A549 (cell line): ENCODE measurements around the gene PRDM2. TPM values are rescaled to one million over a fixed set of nuclear protein-coding genes. Genes with fewer than 3 reads are reported as not detected.

Source experiments
- ATAC-seq, 2 experiments: fragments of 200-7000 bp in 1 of 2; fragments of >200 bp in 1 of 2; cut with Nextera tagmentation in 1 of 2; cut with Tn5 transposase in 1 of 2; 3 replicates each; pipeline versions ENCODE4 v1.8.0 to v1.9.1; 2018 to 2020; ENCODE audit warnings: mild to moderate bottlenecking in 1 of 2, moderate library complexity in 1 of 2
- CTCF ChIA-PET: fragments of 300-600 bp; sonication (Branson Sonifier 250); formaldehyde crosslinking; extraction: SDS; loops from one replicate; lab custom pipeline; 2021; ENCODE audit warnings: antibody characterized with exemption, inconsistent platforms; lab: Yijun Ruan, JAX
- POLR2A ChIA-PET: fragments of 350-600 bp; formaldehyde crosslinking; extraction: SDS; loops from one replicate; lab custom pipeline; 2021; ENCODE audit warnings: antibody characterized with exemption, inconsistent platforms; lab: Yijun Ruan, JAX
- DNase-seq, 2 experiments: peaks; one replicate each; pipeline versions ENCODE4 v3.0.0 to v3.0.0-alpha.2; 2011 to 2016; ENCODE audit warnings: low read depth in 1 of 2, low spot score in 1 of 2
- FAIRE-seq: peaks from 2 replicates; lab custom pipeline; 2011; peaks lifted over from hg19 to GRCh38; lab: Jason Lieb, UNC
- H3K27ac ChIP-seq, 2 experiments: fragments of >200 bp; sonication (Bioruptor Twin); formaldehyde crosslinking; 3 replicates each; pipeline ENCODE4 v1.5.1; 2016 to 2017
- H3K4me1 ChIP-seq: fragments of >200 bp; sonication (Bioruptor Twin); formaldehyde crosslinking; 3 replicates; pipeline ENCODE4 v1.6.1; 2016
- H3K4me2 ChIP-seq: fragments of >200 bp; sonication (Bioruptor Twin); formaldehyde crosslinking; 3 replicates; pipeline ENCODE4 v1.6.1; 2016
- H3K4me3 ChIP-seq: fragments of >200 bp; sonication (Bioruptor Twin); formaldehyde crosslinking; 3 replicates; pipeline ENCODE4 v1.5.1; 2016
- H3K9me3 ChIP-seq: fragments of >200 bp; sonication (Bioruptor Twin); formaldehyde crosslinking; 3 replicates; pipeline ENCODE4 v1.6.1; 2016
- ATOH8 ChIP-seq: fragments of 250-450 bp; sonication (Bioruptor Pico); IDR thresholded peaks from 2 replicates; pipeline ENCODE4 v1.5.0; 2020; ENCODE audit warnings: low read depth, mild to moderate bottlenecking, moderate library complexity
- BCL3 ChIP-seq: fragments of >200 bp; sonication (Bioruptor Twin); formaldehyde crosslinking; IDR thresholded peaks from 3 replicates; pipeline ENCODE4 v1.6.1; 2016
- CBX8 ChIP-seq: fragments of 200-600 bp; sonication (generic); IDR thresholded peaks from 2 replicates; pipeline ENCODE4 v1.6.1; 2016
- CHD4 ChIP-seq: fragments of 200-600 bp; sonication (generic); IDR thresholded peaks from 2 replicates; pipeline ENCODE4 v1.6.1; 2016; ENCODE audit warnings: antibody characterized with exemption, mild to moderate bottlenecking, borderline replicate concordance
- CTCF ChIP-seq: fragments of >200 bp; sonication (Bioruptor Twin); formaldehyde crosslinking; IDR thresholded peaks from 3 replicates; pipeline ENCODE4 v1.5.1; 2016
- EHMT2 ChIP-seq: fragments of 200-600 bp; sonication (generic); IDR thresholded peaks from 2 replicates; pipeline ENCODE4 v1.6.1; 2016; ENCODE audit warnings: antibody characterized with exemption, low read depth, mild to moderate bottlenecking, moderate library complexity
- ELK1 ChIP-seq: fragments of 150-350 bp; IDR thresholded peaks from 2 replicates; pipeline ENCODE4 v1.6.1; 2014; ENCODE audit warnings: low read depth, mild to moderate bottlenecking, low read length
- EP300 ChIP-seq, 2 experiments: fragments of >200 bp; sonication (Bioruptor Twin); formaldehyde crosslinking; IDR thresholded peaks; 2 replicates in 1 of 2; 3 replicates in 1 of 2; pipeline ENCODE4 v1.6.1; 2016 to 2017
- ESRRA ChIP-seq: fragments of 150-350 bp; IDR thresholded peaks from 2 replicates; pipeline ENCODE4 v1.6.1; 2014; ENCODE audit warnings: mild to moderate bottlenecking, low read length, borderline replicate concordance
- GATA3 ChIP-seq: IDR thresholded peaks from 2 replicates; pipeline ENCODE4 v1.6.1; 2012; ENCODE audit warnings: borderline replicate concordance
- HEYL ChIP-seq: fragments of 250-450 bp; sonication (Bioruptor Pico); IDR thresholded peaks from 2 replicates; pipeline ENCODE4 v1.8.0; 2021; ENCODE audit warnings: mild to moderate bottlenecking, moderate library complexity
- HMGXB4 ChIP-seq: fragments of 250-450 bp; sonication (Bioruptor Pico); IDR thresholded peaks from 2 replicates; pipeline ENCODE4 v1.5.0; 2021; ENCODE audit warnings: mild to moderate bottlenecking, moderate library complexity, borderline replicate concordance
- HOXA7 ChIP-seq: fragments of 250-450 bp; sonication (Bioruptor Pico); IDR thresholded peaks from 2 replicates; pipeline ENCODE4 v1.5.0; 2020; ENCODE audit warnings: mild to moderate bottlenecking, moderate library complexity
- KDM1A ChIP-seq: fragments of 200-600 bp; sonication (generic); IDR thresholded peaks from 2 replicates; pipeline ENCODE4 v1.6.1; 2016; ENCODE audit warnings: low read depth, mild to moderate bottlenecking
- MAZ ChIP-seq: fragments of 150-350 bp; IDR thresholded peaks from 2 replicates; pipeline ENCODE4 v1.6.1; 2014; ENCODE audit warnings: antibody characterized with exemption, low read depth, low read length, borderline replicate concordance
- NFE2L2 ChIP-seq: fragments of 150-350 bp; conservative IDR thresholded peaks from 2 replicates; pipeline ENCODE4 v1.6.1; 2014; ENCODE audit warnings: low read length
- NR3C1 ChIP-seq: fragments of >200 bp; sonication (Bioruptor Twin); formaldehyde crosslinking; IDR thresholded peaks from 3 replicates; pipeline ENCODE4 v1.6.1; 2017
- PBX3 ChIP-seq: IDR thresholded peaks from 2 replicates; pipeline ENCODE4 v1.6.1; 2012
- PHF8 ChIP-seq: fragments of 200-600 bp; sonication (generic); IDR thresholded peaks from 2 replicates; pipeline ENCODE4 v1.6.1; 2016; ENCODE audit warnings: low read depth, mild to moderate bottlenecking, antibody characterized with exemption, moderate library complexity, borderline replicate concordance
- POLR2A ChIP-seq: IDR thresholded peaks from 2 replicates; pipeline ENCODE4 v1.6.1; 2012; ENCODE audit warnings: mild to moderate bottlenecking, low read length
- RCOR1 ChIP-seq: fragments of 150-350 bp; IDR thresholded peaks from 2 replicates; pipeline ENCODE4 v1.6.1; 2014; ENCODE audit warnings: antibody characterized with exemption, low read length, low read depth
- TP53 ChIP-seq: fragments of 250-450 bp; sonication (Bioruptor Pico); IDR thresholded peaks from 2 replicates; pipeline ENCODE4 v1.5.0; 2021; ENCODE audit warnings: mild to moderate bottlenecking, moderate library complexity
- ZSCAN20 ChIP-seq: fragments of 250-450 bp; sonication (Bioruptor Pico); IDR thresholded peaks from 2 replicates; pipeline ENCODE4 v1.8.0; 2022; ENCODE audit warnings: mild to moderate bottlenecking, moderate library complexity
- WGBS: methylation state at CpG from one replicate; pipeline ENCODE4 v1.1.6; 2017; ENCODE audit errors: missing lambda C conversion rate; 5-methylcytosine and 5-hydroxymethylcytosine counted together
- polyA plus RNA-seq, 4 experiments: library from polyadenylated mRNA; depleted of rRNA in 3 of 4; stranded (reverse); fragments of >200 nt; fragmentation: RNase III in 1 of 4; extraction: RNeasy Plus Mini Kit Qiagen cat#74134 plus additional on column Dnase treatment in 1 of 4; gene quantifications; 2 replicates in 3 of 4; 3 replicates in 1 of 4; pipeline ENCODE4 v1.2.3, GENCODE V29; 2011 to 2017

The PRDM2 gene
- polyA plus RNA-seq, 2 of the 4 experiments (the other 2 are of a cell fraction): 7.9 to 8.4 TPM

GRCh38 chr1:13832100-13832499 lies 132.1 kb downstream of the PRDM2 start (continued):
- TF ChIP-seq NFE2L2: no peak
- TF ChIP-seq POLR2A: no peak
- no peak for TF ChIP-seq PBX3
- TF ChIP-seq KDM1A: no peak
- TF ChIP-seq NR3C1: no peak
- no peak for TF ChIP-seq MAZ
- no peak for TF ChIP-seq ZSCAN20 (CRISPR knock-in tag)

GRCh38 chr1:13832536-13832935 lies 132.5 kb downstream of the PRDM2 start:
- Histone ChIP-seq H3K4me2 (no peak overlapping the region), H3K9me3 (no peaks in the 10 kb centered on the region), H3K4me1 (no peaks in the 10 kb centered on the region), H3K4me3 (no peak overlapping the region), H3K27ac (no peak overlapping the region)
- ATAC-seq: no peak
- ChIA-PET POLR2A (no interaction called here), CTCF (interaction anchor here (0.5 kb wide), 1 partner anchor 800 kb away, joined by 3 read pairs; no protein-coding TSS in a partner anchor)
- WGBS: 0% methylated on average over 2 of the region's 4 CpGs
- no peak for TF ChIP-seq POLR2A
- no peak for TF ChIP-seq ATOH8 (CRISPR knock-in tag)
- no peak for TF ChIP-seq ESRRA
- no peak for TF ChIP-seq TP53 (CRISPR knock-in tag)
- no peak for TF ChIP-seq ZSCAN20 (CRISPR knock-in tag)
- DNase-seq: no peak
- FAIRE-seq: no peak

GRCh38 chr1:13836136-13836535 lies 136.1 kb downstream of the PRDM2 start:
- ChIA-PET CTCF (no interaction called here), POLR2A (no interaction called here)
- H3K4me3 ChIP-seq: no peak overlapping the region
- DNase-seq (no peak), FAIRE-seq (no peak), ATAC-seq (no peak)
- no peak overlapping the region for H3K4me2 ChIP-seq
- no peak overlapping the region for H3K27ac ChIP-seq
- WGBS: 30% methylated on average over 5 of the region's 5 CpGs
- no peaks in the 10 kb centered on the region for H3K9me3 ChIP-seq
- no peaks in the 10 kb centered on the region for H3K4me1 ChIP-seq
- no peak for TF ChIP-seq NR3C1
- no peak for TF ChIP-seq HEYL (CRISPR knock-in tag)
- no peak for TF ChIP-seq ELK1
- no peak for TF ChIP-seq HOXA7 (CRISPR knock-in tag)
- TF ChIP-seq RCOR1: no peak
- TF ChIP-seq ATOH8 (CRISPR knock-in tag): no peak
- TF ChIP-seq GATA3: no peak
- no peak for TF ChIP-seq PHF8
- no peak for TF ChIP-seq EP300 (IDR thresholded peaks at IDR 0.05)
- TF ChIP-seq PBX3: no peak
- TF ChIP-seq CTCF: no peak
- TF ChIP-seq BCL3: no peak
- TF ChIP-seq CBX8: no peak
- TF ChIP-seq EHMT2: no peak
- TF ChIP-seq HMGXB4 (CRISPR knock-in tag): no peak
- TF ChIP-seq CHD4: no peak
